ENCODE data around the gene CREBBP. TPM values are rescaled to one million over a fixed set of nuclear protein-coding genes. Genes with fewer than 3 reads are reported as not detected.

The CREBBP gene
- total RNA-seq, 1 experiment from 2014 or later, result 79.1 TPM

DNA sequence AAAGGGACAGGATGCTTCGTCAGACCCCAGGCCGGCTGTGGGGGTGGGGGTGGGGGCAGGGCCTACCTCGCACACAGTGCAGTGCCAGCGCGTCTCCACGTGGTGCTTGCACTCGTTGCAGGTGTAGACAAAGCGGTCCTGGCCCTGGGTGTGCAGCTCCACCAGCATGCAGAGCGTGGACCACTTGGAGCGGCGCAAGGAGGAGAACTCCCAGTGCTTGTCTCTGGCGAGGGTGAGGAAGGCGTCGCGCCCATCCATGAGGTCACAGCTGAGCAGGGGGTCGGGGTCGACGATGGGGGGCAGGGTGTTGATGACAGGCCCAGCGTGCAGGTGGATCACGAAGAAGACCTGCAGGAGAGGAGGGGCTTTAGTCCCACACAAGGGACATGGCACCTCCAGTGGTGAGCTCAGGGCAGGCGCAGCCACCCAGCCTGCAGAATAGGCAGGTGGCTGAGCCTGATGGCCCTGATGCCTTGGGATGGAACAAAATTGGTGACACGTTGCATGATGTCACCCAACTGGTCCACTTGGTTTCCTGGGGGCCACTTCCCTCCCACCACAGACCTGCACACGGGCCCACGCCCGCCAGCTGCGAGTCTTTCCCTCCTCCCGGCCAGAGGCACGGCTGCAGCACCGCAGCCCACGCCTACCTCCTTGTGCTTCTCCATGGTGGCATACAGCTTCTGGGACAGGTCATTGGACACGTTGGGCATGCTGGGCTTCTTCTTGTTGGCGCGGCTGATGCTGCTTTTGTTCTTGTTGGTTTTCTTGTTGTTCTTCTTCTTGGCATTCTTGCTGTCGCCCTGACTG, 149.2 kb downstream of the CREBBP start:
- DNase-seq, result no peak
- Histone ChIP-seq H3K27ac (ENCODE audit: insufficient read length, low read depth, low read length) (no peak overlapping the region), H3K27me3 (ENCODE audit: insufficient read depth, low read length) (no peaks in the 10 kb centered on the region), H2AK5ac (ENCODE audit: insufficient read length, low read length) (no peak overlapping the region), H4K91ac (ENCODE audit: insufficient read length, low read depth, low read length) (no peak overlapping the region), H3K23ac (ENCODE audit: insufficient read length, low read depth, low read length) (no peak overlapping the region), H4K20me1 (ENCODE audit: control insufficient read depth, insufficient read depth, insufficient read length) (no peaks in the 10 kb centered on the region), H3K18ac (ENCODE audit: insufficient read length, low read depth, low read length) (no peak overlapping the region), H2BK120ac (ENCODE audit: low read depth, low read length, poor library complexity, severe bottlenecking) (no peak overlapping the region), H3K4me1 (ENCODE audit: insufficient read depth, low read length) (no peaks in the 10 kb centered on the region), H3K79me1 (ENCODE audit: insufficient read depth, low read depth, low read length, poor library complexity, severe bottlenecking) (no peaks in the 10 kb centered on the region), H4K5ac (ENCODE audit: insufficient read length, low read depth, low read length) (no peak overlapping the region), H2BK20ac (ENCODE audit: low read depth, low read length, poor library complexity, severe bottlenecking) (no peak overlapping the region), H2BK15ac (ENCODE audit: low read depth, low read length) (no peak overlapping the region), H3K4ac (ENCODE audit: low read depth, low read length) (no peak overlapping the region), H3K79me2 (ENCODE audit: insufficient read depth, low read length) (no peaks in the 10 kb centered on the region), H2BK5ac (ENCODE audit: insufficient read length, low read length) (no peak overlapping the region), H4K8ac (replicated peaks; ENCODE audit: insufficient read length, low read depth, low read length) (no peak overlapping the region), H2AFZ (ENCODE audit: low read length) (no peak overlapping the region), H3K23me2 (ENCODE audit: insufficient read length, low read depth, low read length, poor library complexity, severe bottlenecking) (no peaks in the 10 kb centered on the region), H3K56ac (ENCODE audit: insufficient read length, low read depth, low read length) (no peak overlapping the region), H3K9me3 (ENCODE audit: control insufficient read depth, low read depth, low read length) (no peaks in the 10 kb centered on the region), H3T11ph (ENCODE audit: low read length) (no peak overlapping the region), H3K4me2 (ENCODE audit: insufficient read depth, insufficient read length, low read length) (no peak overlapping the region), H3K9ac (ENCODE audit: extremely low read depth, insufficient read length, low read length) (no peak overlapping the region), H3K14ac (ENCODE audit: insufficient read depth, low read length) (no peak overlapping the region), H2BK12ac (ENCODE audit: insufficient read length, low read depth, low read length) (no peak overlapping the region)
- no peaks in the 10 kb centered on the region; the same call in 1 of the 2 replicates for H3K27me3 Mint-ChIP-seq (ENCODE audit: low read depth)
- TF ChIP-seq, protein P1, sequence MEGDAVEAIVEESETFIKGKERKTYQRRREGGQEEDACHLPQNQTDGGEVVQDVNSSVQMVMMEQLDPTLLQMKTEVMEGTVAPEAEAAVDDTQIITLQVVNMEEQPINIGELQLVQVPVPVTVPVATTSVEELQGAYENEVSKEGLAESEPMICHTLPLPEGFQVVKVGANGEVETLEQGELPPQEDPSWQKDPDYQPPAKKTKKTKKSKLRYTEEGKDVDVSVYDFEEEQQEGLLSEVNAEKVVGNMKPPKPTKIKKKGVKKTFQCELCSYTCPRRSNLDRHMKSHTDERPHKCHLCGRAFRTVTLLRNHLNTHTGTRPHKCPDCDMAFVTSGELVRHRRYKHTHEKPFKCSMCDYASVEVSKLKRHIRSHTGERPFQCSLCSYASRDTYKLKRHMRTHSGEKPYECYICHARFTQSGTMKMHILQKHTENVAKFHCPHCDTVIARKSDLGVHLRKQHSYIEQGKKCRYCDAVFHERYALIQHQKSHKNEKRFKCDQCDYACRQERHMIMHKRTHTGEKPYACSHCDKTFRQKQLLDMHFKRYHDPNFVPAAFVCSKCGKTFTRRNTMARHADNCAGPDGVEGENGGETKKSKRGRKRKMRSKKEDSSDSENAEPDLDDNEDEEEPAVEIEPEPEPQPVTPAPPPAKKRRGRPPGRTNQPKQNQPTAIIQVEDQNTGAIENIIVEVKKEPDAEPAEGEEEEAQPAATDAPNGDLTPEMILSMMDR (conservative IDR thresholded peaks at IDR 0.05), result no peak
- no CpG with 5 or more reads among the region's 34 CpGs for WGBS (ENCODE audit: extremely low coverage, insufficient read length, low lambda C conversion rate)
- H3K4me1 Mint-ChIP-seq, result no peaks in the 10 kb centered on the region; a peak in 1 of 4 replicates
- H3K27ac Mint-ChIP-seq, result peak overlapping the region; percentile 17 to 86 (median 29); a peak in 2 of 7 replicates
- no peaks in the 10 kb centered on the region; a peak in 2 of 5 replicates for H3K9me3 Mint-ChIP-seq
- H3K4me3 Mint-ChIP-seq, result no peak overlapping the region
- H3K36me3 Mint-ChIP-seq (ENCODE audit: insufficient read depth in 1 of 3, low read depth in 3 of 3), result peaks cover 58 to 88% (median 84%) of the 10 kb centered on the region in 3 experiments

Data from H9 (cell line).